Motor neuron (in vitro differentiated cells): ENCODE results near the gene MMP7. TPM values are rescaled to one million over a fixed set of nuclear protein-coding genes. Genes with fewer than 3 reads are reported as not detected.
A peak's percentile ranks its signal among the peaks of the same experiment; 100 is the strongest.
"Not testable (repeated sequence)": the region's sequence is repeated elsewhere in the genome, so short reads cannot be mapped to it uniquely, and the experiment has no call there.

Experiments
- ATAC-seq, 8 experiments: fragments of 200-7000 bp; cut with Tn5 transposase; replicated peaks in 6 of 8; 2 replicates each; pipeline ENCODE4 v1.8.0; 2021; ENCODE audit warnings: mild to moderate bottlenecking in 8 of 8, moderate library complexity in 8 of 8
- H3K27ac ChIP-seq, 2 donors: fragments of 250-450 bp; sonication (Bioruptor Pico); 2 replicates each; pipeline ENCODE4 v1.9.0; 2021; ENCODE audit warnings: antibody characterized with exemption in 2 of 2, mild to moderate bottlenecking in 2 of 2, moderate library complexity in 1 of 2
- H3K4me1 ChIP-seq, 2 donors: fragments of 250-450 bp; sonication (Bioruptor Pico); replicated peaks in 1 of 2; 2 replicates each; pipeline ENCODE4 v1.6.1; 2021; ENCODE audit warnings: antibody characterized with exemption in 2 of 2, mild to moderate bottlenecking in 2 of 2, moderate library complexity in 1 of 2
- H3K4me3 ChIP-seq, 5 donors: fragments of 250-450 bp; sonication (Bioruptor Pico); 2 replicates each; pipeline ENCODE4 v1.9.0; 2021; ENCODE audit warnings: antibody characterized with exemption in 5 of 5, mild to moderate bottlenecking in 5 of 5, moderate library complexity in 4 of 5
- WGBS, 10 experiments: fragments of 450-650 bp; shearing (Covaris generic); methylation state at CpG; one replicate each; pipeline ENCODE4 v1.0.0; 2022; 5-methylcytosine and 5-hydroxymethylcytosine counted together
- in situ Hi-C, 9 experiments: fragments of 400-800 bp; cut with MboI; loops; one replicate each; pipeline ENCODE4 v1.15.0; 2021; ENCODE audit warnings: low sequenced_read_pairs in 9 of 9, low pct_unique_long_range_greater_than_20kb in 2 of 9; ENCODE audit not compliant: unreplicated experiment in 9 of 9
- total RNA-seq, 8 experiments: library from RNA; unstranded; fragments of 300-600 nt; gene quantifications; 2 replicates each; pipeline versions ENCODE4 v1.2.3 to v1.2.4, GENCODE V29; 2022

Gene MMP7
- total RNA-seq, 8 experiments from 2014 or later = 0.86 TPM; not detected in 7

- Histone ChIP-seq H3K27ac (no peak overlapping the region), H3K4me1 (no peaks in the 10 kb centered on the region), H3K4me3 (no peak overlapping the region)
- 25 to 100% (median 67%) methylated on average over 2 of the region's 2 CpGs; no CpG with 5 or more reads in 5 of the 10 experiments for WGBS, 10 experiments
- in situ Hi-C loops = no loop called here
- peak in 1 of 8 experiments; percentile 26 for ATAC-seq
Observed at GRCh38 chr11:102527684-102528083, 2.9 kb downstream of the MMP7 start.

- in situ Hi-C loops = no loop called here
- Histone ChIP-seq H3K27ac (no peak overlapping the region), H3K4me3 (no peak overlapping the region), H3K4me1 (no peaks in the 10 kb centered on the region)
- no peak for ATAC-seq
- WGBS, 10 experiments = 0 to 100% (median 86%) methylated on average over 1 of the region's 1 CpG; no CpG with 5 or more reads in 1 of the 10 experiments
Observed at GRCh38 chr11:102527041-102527440, 3.5 kb downstream of the MMP7 start.

- Histone ChIP-seq H3K4me1 (no peaks in the 10 kb centered on the region), H3K27ac (no peak overlapping the region), H3K4me3 (no peak overlapping the region)
- no peak for ATAC-seq
- in situ Hi-C loops = no loop called here
- WGBS, 10 experiments = 57 to 96% (median 77%) methylated on average over 1 to 4 of the region's 4 CpGs
Observed at GRCh38 chr11:102523887-102524286, 6.7 kb downstream of the MMP7 start.

GRCh38 chr11:102523189-102523570, 7.4 kb downstream of the MMP7 start:
- Histone ChIP-seq H3K4me1 (no peaks in the 10 kb centered on the region), H3K27ac (no peak overlapping the region), H3K4me3 (no peak overlapping the region)
- 28 to 100% (median 81%) methylated on average over 1 to 2 of the region's 2 CpGs; no CpG with 5 or more reads in 1 of the 10 experiments for WGBS, 10 experiments
- in situ Hi-C loops = no loop called here
- no peak for ATAC-seq

- no peak for ATAC-seq
- in situ Hi-C loops = no loop called here
- 34 to 100% (median 80%) methylated on average over 2 to 5 of the region's 5 CpGs for WGBS, 10 experiments
- Histone ChIP-seq H3K27ac (no peak overlapping the region), H3K4me3 (no peak overlapping the region), H3K4me1 (no peaks in the 10 kb centered on the region)
Observed at GRCh38 chr11:102522312-102523188, 8.0 kb downstream of the MMP7 start.

- no peak for ATAC-seq
- Histone ChIP-seq H3K27ac (no peak overlapping the region), H3K4me1 (no peaks in the 10 kb centered on the region), H3K4me3 (no peak overlapping the region)
- 77 to 100% (median 93%) methylated on average over 1 to 10 of the region's 10 CpGs; no CpG with 5 or more reads in 1 of the 10 experiments for WGBS, 10 experiments
- in situ Hi-C loops = no loop called here
Observed at GRCh38 chr11:102521121-102521520, 9.4 kb downstream of the MMP7 start.

GRCh38 chr11:102520514-102520913, 10.0 kb downstream of the MMP7 start:
- ATAC-seq = no peak
- Histone ChIP-seq H3K4me3 (no peak overlapping the region), H3K4me1 (no peaks in the 10 kb centered on the region), H3K27ac (no peak overlapping the region)
- in situ Hi-C loops = no loop called here

- no peak overlapping the region for H3K27ac ChIP-seq
- in situ Hi-C loops = no loop called here
- 27 to 100% (median 92%) methylated on average over 1 to 3 of the region's 3 CpGs; no CpG with 5 or more reads in 2 of the 10 experiments for WGBS, 10 experiments
- no peak for ATAC-seq
- no peaks in the 10 kb centered on the region for H3K4me1 ChIP-seq
- no peak overlapping the region for H3K4me3 ChIP-seq
Observed at GRCh38 chr11:102518296-102519094, 12.1 kb downstream of the MMP7 start.

GRCh38 chr11:102517670-102518069, 12.9 kb downstream of the MMP7 start:
- 20 to 100% (median 79%) methylated on average over 1 to 2 of the region's 3 CpGs; no CpG with 5 or more reads in 4 of the 10 experiments for WGBS, 10 experiments
- H3K4me3 ChIP-seq = no peak overlapping the region
- no peaks in the 10 kb centered on the region for H3K4me1 ChIP-seq
- in situ Hi-C loops = no loop called here
- no peak overlapping the region for H3K27ac ChIP-seq
- ATAC-seq = no peak

- Histone ChIP-seq H3K27ac (no peak overlapping the region), H3K4me1 (no peaks in the 10 kb centered on the region), H3K4me3 (no peak overlapping the region)
- in situ Hi-C loops = no loop called here
- no peak for ATAC-seq
- WGBS, 10 experiments = 0 to 100% (median 94%) methylated on average over 1 to 4 of the region's 4 CpGs; no CpG with 5 or more reads in 2 of the 10 experiments
Observed at GRCh38 chr11:102516179-102516578, 14.4 kb downstream of the MMP7 start.

GRCh38 chr11:102513869-102514268, 16.7 kb downstream of the MMP7 start:
- Histone ChIP-seq H3K4me3 (no peak overlapping the region), H3K27ac (no peak overlapping the region), H3K4me1 (no peaks in the 10 kb centered on the region)
- in situ Hi-C loops = no loop called here
- WGBS, 10 experiments = 6 to 80% (median 38%) methylated on average over 1 to 3 of the region's 3 CpGs
- no peak for ATAC-seq

GRCh38 chr11:102510439-102511135, 20.0 kb downstream of the MMP7 start:
- Histone ChIP-seq H3K4me3 (no peak overlapping the region), H3K27ac (no peak overlapping the region), H3K4me1 (no peaks in the 10 kb centered on the region)
- in situ Hi-C loops = no loop called here
- no peak for ATAC-seq
- 29 to 97% (median 72%) methylated on average over 1 to 4 of the region's 5 CpGs; no CpG with 5 or more reads in 2 of the 10 experiments for WGBS, 10 experiments

GRCh38 chr11:102502831-102503230, 27.7 kb downstream of the MMP7 start:
- WGBS, 10 experiments = 0 to 100% (median 75%) methylated on average over 1 to 3 of the region's 3 CpGs; no CpG with 5 or more reads in 1 of the 10 experiments
- ATAC-seq, H3K4me1 ChIP-seq, in situ Hi-C loops, H3K27ac ChIP-seq, H3K4me3 ChIP-seq: not testable (repeated sequence)
